Suprapubic skin (tissue), 3 donors: ENCODE measurements around the gene C11orf91.

Experiments
- POLR2A ChIP-seq, 2 donors: fragments of 450-650 bp; IDR thresholded peaks; one replicate each; pipeline ENCODE4 v1.6.1; 2017; ENCODE audit warnings: antibody characterized with exemption in 2 of 2, mild to moderate bottlenecking in 2 of 2, moderate library complexity in 2 of 2
- TF ChIP-seq, protein P1 (sequence below), 2 donors: fragments of 200-600 bp in 1 of 2; fragments of 450-650 bp in 1 of 2; sonication (generic) in 1 of 2; IDR thresholded peaks; one replicate each; pipeline ENCODE4 v1.5.1; 2016 to 2019; ENCODE audit warnings: antibody characterized with exemption in 2 of 2, mild to moderate bottlenecking in 1 of 2, moderate library complexity in 1 of 2

DNA sequence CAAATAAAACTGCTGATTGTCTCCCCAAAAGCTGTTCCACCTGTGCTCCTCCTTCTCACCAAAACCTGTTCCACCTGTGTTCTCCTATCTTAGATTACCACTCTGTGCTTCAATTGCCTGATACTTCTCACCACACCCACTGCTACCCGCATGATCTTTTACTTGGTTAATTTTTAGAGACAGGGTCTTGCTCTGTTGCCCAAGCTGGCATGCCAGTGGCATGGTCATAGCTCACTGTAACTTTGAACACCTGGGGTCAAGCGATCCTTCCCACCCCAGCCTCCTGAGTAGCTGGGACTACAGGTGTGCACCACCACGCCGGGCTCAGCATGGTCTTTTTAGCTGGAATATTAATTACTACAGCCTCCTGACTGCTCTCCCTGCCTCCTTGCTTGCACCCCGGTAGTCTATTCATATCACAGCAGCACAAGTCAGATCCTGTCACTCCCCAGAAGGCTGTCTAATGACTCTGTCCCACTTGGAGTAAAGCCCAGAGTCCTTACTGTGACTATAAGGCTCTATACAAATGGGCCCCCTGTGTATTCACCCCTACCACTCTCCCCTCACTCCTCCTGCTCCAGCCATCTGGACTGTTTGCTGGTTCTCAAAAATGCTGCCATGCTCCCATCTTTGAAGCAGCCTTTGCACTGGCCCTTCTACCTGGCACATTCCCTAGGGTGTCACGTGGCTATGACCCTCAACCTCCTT is 3.5 kb downstream of the C11orf91 start:
- no peak for TF ChIP-seq POLR2A (IDR thresholded peaks at IDR 0.05)
- TF ChIP-seq, protein P1, sequence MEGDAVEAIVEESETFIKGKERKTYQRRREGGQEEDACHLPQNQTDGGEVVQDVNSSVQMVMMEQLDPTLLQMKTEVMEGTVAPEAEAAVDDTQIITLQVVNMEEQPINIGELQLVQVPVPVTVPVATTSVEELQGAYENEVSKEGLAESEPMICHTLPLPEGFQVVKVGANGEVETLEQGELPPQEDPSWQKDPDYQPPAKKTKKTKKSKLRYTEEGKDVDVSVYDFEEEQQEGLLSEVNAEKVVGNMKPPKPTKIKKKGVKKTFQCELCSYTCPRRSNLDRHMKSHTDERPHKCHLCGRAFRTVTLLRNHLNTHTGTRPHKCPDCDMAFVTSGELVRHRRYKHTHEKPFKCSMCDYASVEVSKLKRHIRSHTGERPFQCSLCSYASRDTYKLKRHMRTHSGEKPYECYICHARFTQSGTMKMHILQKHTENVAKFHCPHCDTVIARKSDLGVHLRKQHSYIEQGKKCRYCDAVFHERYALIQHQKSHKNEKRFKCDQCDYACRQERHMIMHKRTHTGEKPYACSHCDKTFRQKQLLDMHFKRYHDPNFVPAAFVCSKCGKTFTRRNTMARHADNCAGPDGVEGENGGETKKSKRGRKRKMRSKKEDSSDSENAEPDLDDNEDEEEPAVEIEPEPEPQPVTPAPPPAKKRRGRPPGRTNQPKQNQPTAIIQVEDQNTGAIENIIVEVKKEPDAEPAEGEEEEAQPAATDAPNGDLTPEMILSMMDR (IDR thresholded peaks at IDR 0.05): no peak
